Measurements from ENCODE around the gene PSMB7.

DNA sequence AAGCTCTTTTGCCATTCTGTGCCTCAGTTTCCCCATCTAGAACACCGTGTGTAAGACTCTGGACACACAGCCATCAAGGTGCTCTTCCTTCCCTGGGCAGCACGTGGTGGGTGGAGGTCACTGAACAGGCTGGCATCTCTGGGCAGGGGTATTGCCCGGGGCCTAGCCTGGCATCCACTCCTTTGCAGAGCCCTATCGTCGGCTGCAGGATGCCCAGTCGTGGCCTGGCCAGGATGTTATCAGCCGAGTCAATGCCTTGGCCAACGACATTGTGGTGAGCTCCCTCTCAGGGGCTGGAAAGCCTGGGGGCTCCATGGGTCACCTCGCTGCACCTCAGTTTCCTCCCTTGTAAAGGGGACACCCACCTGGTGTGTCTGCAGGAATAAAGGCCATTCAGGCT lies 39.1 kb upstream of the PSMB7 start:
- TF ChIP-seq SUZ12 (IDR thresholded peaks at IDR 0.05; ENCODE audit: extremely low read depth, insufficient read depth, insufficient read length) = no peak
- no peak for TF ChIP-seq ZNF274 (IDR thresholded peaks at IDR 0.05; ENCODE audit: low read depth, low read length)
- no peak for TF ChIP-seq YY1 (IDR thresholded peaks at IDR 0.05; ENCODE audit: insufficient read depth, insufficient read length)
